NCI-H1092 (cell line): ENCODE data around the gene CASP2.
"Not testable (repeated sequence)": the region's sequence is repeated elsewhere in the genome, so short reads cannot be mapped to it uniquely, and the experiment has no call there.

Source experiments
- DNase-seq: peaks from one replicate; lab custom pipeline; 2025; lab: John Stamatoyannopoulos, UW

The CASP2 gene

GRCh38 chr7:143264196-143264568 is 24.0 kb upstream of the CASP2 start:
- not testable (repeated sequence) for DNase-seq

- DNase-seq: no peak
Measured at GRCh38 chr7:143265017-143265693, 23.0 kb upstream of the CASP2 start.

GRCh38 chr7:143269251-143269650 is 18.9 kb upstream of the CASP2 start:
- no peak for DNase-seq

- DNase-seq: no peak
Measured at GRCh38 chr7:143271240-143271639, 16.9 kb upstream of the CASP2 start.

GRCh38 chr7:143272871-143273270 is 15.3 kb upstream of the CASP2 start:
- DNase-seq: no peak

GRCh38 chr7:143279186-143280098 is 8.7 kb upstream of the CASP2 start:
- DNase-seq: no peak

GRCh38 chr7:143280160-143280559 is 8.0 kb upstream of the CASP2 start:
- no peak for DNase-seq

GRCh38 chr7:143280566-143280965 is 7.6 kb upstream of the CASP2 start:
- no peak for DNase-seq

- DNase-seq: no peak
Measured at GRCh38 chr7:143281529-143281928, 6.6 kb upstream of the CASP2 start.

GRCh38 chr7:143282124-143282523 is 6.0 kb upstream of the CASP2 start:
- DNase-seq: no peak

GRCh38 chr7:143283381-143283780 is 4.8 kb upstream of the CASP2 start:
- DNase-seq: no peak

GRCh38 chr7:143284591-143285469 is 3.3 kb upstream of the CASP2 start, which contains the start of gene TMEM139:
Gene TMEM139 (plus strand): TSS chr7:143284958. CDS start chr7:143285958, 1,000 bp downstream.
- DNase-seq: no peak

- no peak for DNase-seq
Measured at GRCh38 chr7:143285470-143285778, 2.7 kb upstream of the CASP2 start.

- no peak for DNase-seq
Measured at GRCh38 chr7:143285806-143286521, 2.2 kb upstream of the CASP2 start.

- DNase-seq: no peak
Measured at GRCh38 chr7:143286522-143286890, 1.6 kb upstream of the CASP2 start.

- no peak for DNase-seq
Measured at GRCh38 chr7:143287339-143287934, 714 bp upstream of the CASP2 start.

GRCh38 chr7:143288836-143289235 is 685 bp downstream of the CASP2 start:
- DNase-seq: no peak

GRCh38 chr7:143289421-143289820 is 1.3 kb downstream of the CASP2 start:
- no peak for DNase-seq

GRCh38 chr7:143289888-143290287 is 1.7 kb downstream of the CASP2 start:
- DNase-seq: not testable (repeated sequence)

GRCh38 chr7:143290293-143290692 is 2.1 kb downstream of the CASP2 start:
- no peak for DNase-seq

GRCh38 chr7:143292876-143293275 is 4.7 kb downstream of the CASP2 start:
- no peak for DNase-seq
